HG02884 (cell line): Measurements from ENCODE around the gene FOSL2.

Source experiments
- ATAC-seq: cut with Tn5 transposase; IDR thresholded peaks from one replicate; pipeline ENCODE4 v1.9.1; 2021; ENCODE audit warnings: mild to moderate bottlenecking, moderate library complexity; ENCODE audit not compliant: unreplicated experiment

FOSL2 gene

DNA sequence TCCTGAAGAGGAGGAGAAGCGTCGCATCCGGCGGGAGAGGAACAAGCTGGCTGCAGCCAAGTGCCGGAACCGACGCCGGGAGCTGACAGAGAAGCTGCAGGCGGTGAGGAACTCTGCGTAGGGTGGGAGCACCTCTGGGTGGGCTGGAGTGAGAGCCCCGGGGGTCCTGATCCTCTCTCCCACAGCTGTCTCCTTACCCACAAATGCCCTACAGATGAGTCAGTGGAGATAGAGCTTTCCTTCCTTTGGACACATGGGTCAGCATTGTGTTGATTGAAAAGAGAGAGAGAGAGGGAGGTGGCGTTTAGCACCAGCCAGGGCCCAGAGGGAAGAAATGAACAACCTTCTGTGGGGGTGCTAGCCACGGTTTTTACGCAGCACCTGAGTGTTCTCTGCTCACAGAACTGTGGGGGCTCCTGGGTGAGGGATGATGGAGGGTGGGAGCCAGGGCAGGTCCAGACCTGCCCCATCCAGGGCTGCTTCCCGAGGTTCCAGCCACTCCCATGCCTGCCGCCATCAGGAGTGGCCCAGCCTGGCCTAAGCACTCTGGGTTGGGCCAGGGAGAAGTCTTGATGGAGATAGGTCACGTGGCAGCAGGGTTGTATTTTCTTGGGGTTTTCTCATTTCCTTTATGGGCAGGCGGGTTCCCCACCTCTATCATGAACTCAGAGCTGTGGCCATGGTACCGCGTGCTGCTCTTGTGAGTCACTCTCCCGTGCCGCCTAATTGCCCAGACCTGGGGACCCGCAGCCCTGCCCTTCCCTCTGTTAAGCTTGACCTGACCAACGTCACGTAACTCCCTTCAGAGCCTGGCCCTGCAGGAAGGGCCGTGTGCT lies 16.3 kb downstream of the FOSL2 start:
- ATAC-seq: no peak

DNA sequence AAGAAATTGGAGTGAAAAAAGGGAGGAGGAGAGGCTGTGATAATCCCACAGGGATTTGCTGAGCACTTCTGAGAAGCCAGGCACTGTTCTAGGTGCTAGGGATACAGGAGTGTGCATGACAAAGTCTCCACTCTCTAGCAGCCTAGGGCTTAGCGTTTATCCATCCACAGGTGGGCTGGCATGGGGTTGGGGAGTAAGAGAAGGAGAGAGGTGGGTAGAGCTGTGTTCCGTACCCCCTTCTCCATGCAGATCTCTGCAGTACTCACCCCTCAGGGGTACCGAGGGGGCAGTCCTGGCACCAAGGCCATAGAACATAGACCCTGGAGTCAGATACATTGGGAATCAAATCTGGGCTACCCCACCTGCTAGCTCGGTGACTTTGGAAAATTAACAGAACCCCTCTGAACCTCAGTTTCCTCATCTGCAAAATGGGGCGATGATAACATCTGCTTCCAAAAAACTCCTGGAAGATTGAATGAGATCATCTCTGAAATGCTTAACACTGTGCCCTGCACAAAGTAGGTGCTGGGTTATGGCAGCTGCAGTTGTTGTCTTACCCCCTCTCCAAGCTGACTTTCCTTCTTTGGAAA lies 18.6 kb downstream of the FOSL2 start:
- no peak for ATAC-seq

DNA sequence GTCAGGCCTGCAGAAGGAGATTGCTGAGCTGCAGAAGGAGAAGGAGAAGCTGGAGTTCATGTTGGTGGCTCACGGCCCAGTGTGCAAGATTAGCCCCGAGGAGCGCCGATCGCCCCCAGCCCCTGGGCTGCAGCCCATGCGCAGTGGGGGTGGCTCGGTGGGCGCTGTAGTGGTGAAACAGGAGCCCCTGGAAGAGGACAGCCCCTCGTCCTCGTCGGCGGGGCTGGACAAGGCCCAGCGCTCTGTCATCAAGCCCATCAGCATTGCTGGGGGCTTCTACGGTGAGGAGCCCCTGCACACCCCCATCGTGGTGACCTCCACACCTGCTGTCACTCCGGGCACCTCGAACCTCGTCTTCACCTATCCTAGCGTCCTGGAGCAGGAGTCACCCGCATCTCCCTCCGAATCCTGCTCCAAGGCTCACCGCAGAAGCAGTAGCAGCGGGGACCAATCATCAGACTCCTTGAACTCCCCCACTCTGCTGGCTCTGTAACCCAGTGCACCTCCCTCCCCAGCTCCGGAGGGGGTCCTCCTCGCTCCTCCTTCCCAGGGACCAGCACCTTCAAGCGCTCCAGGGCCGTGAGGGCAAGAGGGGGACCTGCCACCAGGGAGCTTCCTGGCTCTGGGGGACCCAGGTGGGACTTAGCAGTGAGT lies 19.4 kb downstream of the FOSL2 start:
- ATAC-seq: no peak

DNA sequence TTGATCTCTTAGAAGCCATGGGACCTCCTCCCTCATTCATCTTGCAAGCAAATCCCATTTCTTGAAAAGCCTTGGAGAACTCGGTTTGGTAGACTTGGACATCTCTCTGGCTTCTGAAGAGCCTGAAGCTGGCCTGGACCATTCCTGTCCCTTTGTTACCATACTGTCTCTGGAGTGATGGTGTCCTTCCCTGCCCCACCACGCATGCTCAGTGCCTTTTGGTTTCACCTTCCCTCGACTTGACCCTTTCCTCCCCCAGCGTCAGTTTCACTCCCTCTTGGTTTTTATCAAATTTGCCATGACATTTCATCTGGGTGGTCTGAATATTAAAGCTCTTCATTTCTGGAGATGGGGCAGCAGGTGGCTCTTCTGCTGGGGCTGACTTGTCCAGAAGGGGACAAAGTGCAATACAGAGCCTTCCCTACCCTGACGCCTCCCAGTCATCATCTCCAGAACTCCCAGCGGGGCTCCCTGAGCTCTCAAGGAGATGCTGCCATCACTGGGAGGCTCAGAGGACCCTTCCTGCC lies 20.0 kb downstream of the FOSL2 start:
- ATAC-seq: no peak

DNA sequence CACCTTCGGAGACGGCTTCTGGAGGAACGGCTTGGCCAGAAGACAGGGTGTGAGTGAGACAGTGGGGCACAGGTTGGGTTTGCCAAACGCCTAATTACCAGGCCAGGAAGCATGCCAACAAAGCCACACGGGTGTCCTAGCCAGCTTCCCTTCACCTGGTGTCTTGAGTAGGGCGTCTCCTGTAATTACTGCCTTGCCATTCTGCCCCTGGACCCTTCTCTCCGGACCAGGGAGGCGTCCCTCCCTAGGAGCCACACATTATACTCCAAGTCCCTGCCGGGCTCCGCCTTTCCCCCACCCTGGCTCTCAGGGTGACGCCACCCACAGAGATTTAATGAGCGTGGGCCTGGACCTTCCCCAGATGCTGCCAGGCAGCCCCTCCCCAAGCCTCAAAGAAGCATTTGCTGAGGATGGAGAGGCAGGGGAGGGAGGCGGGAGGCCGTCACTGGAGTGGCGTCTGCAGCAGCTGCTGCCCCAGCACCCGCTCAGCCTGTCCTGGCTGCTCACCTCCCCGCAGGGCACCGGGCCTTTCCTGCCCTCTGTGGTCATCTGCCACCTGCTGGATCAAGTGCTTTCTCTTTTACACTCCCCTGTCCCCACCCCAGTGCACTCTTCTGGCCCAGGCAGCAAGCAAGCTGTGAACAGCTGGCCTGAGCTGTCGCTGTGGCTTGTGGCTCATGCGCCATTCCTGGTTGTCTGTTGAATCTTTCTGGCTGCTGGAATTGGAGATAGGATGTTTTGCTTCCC lies 20.7 kb downstream of the FOSL2 start:
- no peak for ATAC-seq

DNA sequence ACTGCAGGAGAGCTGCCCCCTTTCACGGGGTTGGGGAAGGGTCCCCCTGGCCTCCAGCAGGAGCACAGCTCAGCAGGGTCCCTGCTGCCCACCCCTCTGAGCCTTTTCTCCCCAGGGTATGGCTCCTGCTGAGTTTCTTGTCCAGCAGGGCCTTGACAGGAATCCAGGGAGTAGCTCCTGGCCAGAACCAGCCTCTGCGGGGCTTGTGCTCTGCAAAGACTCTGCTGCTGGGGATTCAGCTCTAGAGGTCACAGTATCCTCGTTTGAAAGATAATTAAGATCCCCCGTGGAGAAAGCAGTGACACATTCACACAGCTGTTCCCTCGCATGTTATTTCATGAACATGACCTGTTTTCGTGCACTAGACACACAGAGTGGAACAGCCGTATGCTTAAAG lies 21.2 kb downstream of the FOSL2 start:
- no peak for ATAC-seq

DNA sequence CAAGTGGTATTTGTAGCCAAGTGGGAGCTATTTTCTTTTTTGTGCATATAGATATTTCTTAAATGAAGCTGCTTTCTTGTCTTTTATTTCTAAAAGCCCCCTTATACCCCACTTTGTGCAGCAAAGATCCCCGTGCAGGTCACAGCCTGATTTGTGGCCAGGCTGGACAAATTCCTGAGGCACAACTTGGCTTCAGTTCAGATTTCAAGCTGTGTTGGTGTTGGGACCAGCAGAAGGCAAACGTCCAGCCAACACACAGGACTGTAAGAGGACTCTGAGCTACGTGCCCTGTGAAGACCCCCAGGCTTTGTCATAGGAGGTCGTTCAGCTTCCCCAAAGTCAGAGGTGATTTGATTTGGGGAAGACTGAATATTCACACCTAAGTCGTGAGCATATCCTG lies 21.9 kb downstream of the FOSL2 start:
- no peak for ATAC-seq

DNA sequence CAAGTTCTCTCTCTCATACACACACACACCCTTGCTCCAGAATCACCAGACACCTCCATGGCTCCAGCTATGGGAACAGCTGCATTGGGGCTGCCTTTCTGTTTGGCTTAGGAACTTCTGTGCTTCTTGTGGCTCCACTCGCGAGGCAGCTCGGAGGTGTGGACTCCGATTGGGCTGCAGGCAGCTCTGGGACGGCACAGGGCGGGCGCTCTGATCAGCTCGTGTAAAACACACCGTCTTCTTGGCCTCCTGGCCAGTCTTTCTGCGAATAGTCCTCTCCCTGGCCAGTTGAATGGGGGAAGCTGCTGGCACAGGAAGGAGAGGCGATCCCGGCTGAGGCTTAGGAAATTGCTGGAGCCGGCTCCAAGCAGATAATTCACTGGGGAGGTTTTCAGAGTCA lies 22.4 kb downstream of the FOSL2 start:
- ATAC-seq: no peak

DNA sequence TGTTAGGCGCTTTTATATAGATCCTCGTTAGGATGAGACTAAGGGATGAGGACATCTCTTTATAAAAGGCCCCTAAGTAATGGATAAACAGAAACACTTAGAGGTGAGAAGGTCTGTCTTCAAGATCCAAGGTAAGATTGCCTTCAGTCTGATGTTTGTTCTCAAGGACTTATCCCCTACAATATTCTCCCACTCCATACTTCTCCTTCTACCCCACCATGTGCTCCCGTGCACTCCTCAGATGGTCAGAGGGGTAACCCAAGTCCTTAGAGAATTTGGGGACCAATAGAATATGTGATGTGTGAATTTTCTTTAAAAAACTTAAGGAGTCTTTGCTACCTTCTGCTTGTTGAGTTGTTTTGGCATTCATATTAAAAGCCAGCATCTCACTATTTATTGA lies 23.1 kb downstream of the FOSL2 start:
- no peak for ATAC-seq

DNA sequence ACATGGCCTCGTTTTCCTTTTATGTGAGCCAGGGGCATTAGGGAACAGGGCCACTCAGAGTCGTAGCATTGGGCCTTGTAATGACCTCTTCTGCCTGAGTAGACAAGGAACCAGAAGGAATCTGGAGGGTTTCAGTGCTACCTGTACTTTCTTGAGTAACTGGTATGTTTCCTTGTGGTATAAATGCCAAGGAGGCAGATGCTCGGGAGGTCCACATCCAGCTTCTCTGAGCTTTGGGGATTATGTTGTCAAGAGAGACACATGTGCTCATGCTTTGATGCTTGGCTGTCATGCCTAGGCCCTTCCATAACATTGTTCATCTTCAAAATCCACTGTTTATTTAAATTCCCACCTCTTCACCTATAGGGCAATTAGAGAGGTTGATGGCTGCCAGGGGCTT lies 26.3 kb downstream of the FOSL2 start:
- ATAC-seq: no peak

DNA sequence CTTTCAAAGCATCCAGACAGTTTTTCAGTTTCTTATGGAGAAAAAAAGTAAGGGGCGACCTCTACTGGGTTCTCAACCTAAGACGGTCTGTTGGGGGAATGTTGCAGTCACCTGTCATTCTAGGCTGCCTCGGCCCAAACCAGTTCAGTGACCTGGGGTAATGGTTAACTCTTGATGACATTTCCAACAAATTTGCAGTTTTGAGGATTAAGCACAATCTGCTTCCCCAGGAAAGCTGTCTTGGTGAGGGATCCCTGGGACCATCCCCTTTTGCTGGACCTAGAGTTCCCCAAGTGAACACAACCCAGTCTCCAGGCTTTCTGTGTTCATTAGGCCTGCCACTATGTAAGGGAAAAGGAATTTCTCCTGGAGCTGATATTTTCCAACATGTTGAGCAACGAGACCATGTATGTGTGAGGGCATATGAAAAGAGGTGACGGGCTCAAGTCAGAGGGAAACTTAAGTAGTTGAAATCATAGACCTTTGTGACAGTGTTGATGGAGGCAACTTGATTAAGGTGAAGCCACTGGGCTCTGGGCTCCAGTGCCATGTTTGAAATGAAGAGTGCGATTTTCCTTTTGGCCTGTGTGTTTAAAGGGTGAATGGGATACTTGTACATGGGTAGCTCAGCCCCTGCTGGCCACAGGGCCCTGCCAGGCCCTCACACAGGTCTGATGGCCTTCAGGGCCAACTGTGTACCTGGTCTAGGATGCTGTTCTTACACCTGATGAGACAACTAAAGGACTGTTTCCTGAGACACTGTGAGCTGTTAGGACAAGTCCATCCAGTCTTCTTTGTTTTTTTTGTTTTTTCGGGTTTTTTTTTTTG lies 27.0 kb downstream of the FOSL2 start:
- ATAC-seq: no peak

DNA sequence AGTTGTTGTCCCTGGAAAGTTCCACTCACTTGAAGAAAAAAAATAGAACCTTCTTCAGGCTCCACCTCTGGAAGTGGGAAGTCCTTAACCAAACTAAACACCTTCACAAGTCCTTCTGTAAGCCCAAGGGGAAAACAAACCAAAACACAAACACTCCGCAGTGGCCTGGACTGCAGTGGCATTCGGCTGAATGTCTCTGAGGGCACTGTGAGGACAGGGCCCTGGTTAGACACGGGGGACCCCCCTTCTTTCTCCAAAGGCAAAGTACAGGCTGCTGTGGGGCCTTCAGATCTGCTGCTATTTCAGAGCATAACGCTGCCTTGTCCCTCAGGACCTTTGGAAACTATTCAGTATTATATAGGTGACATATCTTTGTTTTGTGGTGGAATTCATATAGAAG lies 28.1 kb downstream of the FOSL2 start:
- no peak for ATAC-seq

DNA sequence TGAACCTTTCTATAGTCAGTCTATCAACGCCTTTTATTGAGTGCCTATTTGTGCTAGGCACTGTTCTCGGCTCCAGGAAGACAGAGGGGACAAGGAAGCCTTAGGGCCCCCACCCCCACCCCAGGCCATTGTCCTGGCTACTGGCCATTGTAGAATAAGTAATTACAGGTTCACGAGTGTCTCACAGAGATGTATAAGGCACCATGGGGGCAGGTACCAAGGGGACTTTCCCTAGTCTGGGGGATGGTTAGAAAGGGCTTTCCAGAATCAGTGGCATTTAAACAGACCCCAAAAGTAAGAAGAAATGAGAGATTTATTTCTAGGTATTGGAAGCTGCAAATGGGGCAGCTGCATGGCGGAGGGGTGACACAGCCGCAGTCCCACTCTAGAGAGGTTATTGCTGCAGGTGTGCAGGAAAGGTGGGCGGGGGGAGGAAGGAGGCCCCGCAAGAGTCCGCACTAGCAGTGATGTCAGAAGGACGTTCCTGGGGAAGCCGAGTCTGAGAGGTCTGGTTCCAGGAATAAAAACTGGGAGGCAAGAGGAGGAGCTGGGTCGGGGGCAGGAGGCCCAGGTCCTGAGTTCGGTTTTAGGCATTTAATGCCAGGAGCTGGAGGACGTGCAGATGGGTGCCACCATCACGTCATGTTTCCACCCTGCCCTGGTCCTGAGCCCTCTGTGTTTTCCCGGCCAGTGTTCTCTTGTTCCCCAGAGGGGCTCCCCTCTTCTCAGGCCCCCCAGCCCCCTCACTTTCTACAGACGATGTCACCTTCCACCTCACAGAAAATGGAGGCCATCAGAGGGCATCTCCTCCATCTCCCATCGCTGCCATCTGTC lies 30.5 kb downstream of the FOSL2 start:
- no peak for ATAC-seq

DNA sequence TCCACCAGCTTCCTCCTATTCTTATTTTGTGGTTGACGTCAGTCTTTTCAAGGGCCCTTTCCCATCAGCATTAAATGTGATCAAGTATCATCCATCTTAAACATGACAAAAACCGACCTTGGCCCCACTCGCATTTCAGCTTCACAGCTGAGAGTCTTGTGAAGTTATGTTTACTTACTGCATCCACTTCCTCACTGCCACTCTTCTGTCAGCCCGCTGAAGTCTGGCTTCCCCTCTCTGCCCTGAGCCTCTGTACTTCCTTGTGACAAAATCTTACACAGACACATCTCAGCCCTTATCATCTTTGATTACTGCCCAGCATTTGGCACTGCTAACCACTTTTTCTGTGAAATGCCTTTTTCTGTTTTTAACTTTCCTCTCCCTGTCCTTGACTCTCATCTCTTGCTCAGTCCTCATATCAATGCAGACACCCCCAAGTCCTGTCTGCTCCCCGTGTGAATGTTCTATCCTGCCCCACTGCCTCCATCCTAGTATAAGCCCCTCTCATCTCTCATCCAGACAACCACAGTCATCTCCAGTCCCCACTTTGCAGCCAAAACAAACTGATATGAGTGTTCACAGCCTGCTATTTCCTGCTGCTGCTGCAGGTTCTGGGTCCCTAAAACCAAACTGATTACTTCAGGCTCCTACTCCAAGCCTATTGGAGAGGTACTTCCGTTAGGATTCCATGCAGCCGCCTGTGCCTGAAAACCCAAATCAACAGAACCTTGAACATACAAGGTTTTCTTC lies 31.4 kb downstream of the FOSL2 start:
- no peak for ATAC-seq

DNA sequence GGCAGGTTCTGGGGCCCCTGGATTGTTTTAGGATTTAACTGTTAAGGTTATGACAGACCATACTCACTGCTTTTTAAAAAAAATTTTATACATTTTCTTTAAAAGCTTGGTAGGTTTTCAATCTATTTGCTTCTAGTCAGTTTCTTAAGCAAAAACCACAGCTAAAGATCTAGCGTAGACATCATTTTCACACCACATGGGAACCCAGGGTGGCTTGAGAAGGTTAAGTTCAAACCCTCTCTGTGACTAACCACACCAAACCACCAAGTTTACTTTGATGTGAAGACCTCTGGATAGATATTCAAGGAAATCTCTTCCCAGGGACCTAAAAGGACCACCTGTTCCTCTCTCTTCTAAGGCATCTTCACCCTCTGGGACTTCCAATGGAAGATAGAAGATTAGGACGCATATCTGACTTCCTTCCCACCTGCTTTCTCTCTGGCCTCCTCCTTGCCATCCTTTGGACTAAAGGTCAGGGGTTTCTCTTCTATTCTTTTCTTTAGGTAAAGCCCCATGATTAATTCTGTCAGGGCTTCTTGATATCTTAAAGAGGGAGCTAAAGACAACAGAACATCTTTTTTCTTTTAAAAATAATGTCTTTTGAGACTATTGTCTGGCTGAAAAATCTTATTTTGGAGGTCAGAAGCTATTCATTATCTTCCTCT lies 32.3 kb downstream of the FOSL2 start:
- ATAC-seq: no peak

DNA sequence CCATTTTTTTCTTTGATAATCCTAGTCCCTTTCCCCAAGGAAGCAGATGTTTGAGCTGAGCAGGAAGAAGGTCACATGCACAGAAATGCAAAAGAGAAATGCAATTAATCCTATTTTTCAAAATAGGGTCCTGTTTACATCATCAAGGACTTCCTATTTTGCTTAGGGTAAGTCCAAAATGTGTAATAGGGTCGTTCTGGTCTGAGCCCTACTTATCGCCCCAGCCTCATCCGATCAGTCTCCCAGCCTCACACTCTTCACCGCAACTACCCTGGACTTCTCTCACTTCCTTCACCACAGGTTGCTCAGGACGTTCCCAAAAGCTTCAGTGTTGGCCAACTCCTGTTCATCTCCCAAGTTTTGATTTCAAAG lies 32.8 kb downstream of the FOSL2 start:
- no peak for ATAC-seq

DNA sequence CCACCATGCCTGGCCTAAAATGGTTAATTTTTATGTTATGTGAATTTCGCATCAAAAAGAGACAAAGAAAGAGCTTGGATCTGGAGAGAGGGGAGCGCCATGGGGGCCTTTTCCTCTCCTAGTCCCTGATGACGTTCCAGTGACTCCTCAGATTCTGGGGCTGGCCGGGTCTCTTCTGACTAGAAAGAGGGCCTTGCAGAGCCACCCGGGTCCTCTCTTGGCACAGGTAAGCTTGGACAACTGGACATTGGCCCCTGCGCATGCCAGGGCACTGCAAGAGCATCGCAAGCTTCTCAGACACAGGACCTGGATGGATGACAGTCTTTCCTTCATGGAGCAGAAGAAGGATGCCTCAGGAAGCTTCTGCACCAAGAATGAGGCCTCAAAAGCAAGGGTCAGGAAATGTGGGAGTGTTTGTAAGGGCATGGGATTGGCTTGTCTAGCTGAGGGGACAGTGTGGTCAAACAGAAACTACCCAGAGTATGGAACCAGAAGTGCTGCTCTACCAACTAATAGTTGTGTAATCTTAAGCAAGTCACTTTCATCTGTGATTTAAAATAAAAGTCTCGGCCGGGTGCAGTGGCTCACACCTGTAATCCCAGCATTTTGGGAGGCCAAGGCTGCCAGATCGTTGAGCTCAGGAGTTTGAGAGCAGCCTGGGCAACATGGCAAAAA lies 35.2 kb downstream of the FOSL2 start:
- ATAC-seq: no peak

DNA sequence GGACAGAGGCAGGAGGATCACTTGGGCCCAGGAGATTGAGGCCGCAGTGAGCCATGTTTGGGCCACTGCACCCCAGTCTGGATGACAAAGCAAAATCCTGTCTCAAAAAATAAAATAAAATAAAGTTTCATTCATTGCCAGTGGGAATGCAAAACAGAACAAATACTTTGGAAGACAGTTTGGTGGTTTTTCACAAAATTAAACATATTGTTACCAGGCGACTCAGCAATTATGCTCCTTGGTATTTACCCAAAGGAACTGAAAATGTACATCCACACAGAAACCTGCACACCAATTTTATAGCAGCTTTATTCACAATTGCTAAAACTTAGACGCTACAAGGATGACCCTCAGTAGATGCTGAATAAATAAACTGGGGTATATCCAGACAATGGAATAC lies 35.8 kb downstream of the FOSL2 start:
- no peak for ATAC-seq
